Osteoblast (primary cell): ENCODE results near the gene MLH3. TPM values are rescaled to one million over a fixed set of nuclear protein-coding genes. Genes with fewer than 3 reads are reported as not detected.
A peak's percentile ranks its signal among the peaks of the same experiment; 100 is the strongest.

Experiments
- DNase-seq: peaks from one replicate; pipeline ENCODE4 v3.0.0; 2011; ENCODE audit warnings: low spot score, mixed read lengths; ENCODE audit not compliant: insufficient read length; ENCODE audit errors: missing footprints
- H2AFZ ChIP-seq: 2 replicates; pipeline ENCODE4 v1.6.0; 2011; ENCODE audit warnings: mild to moderate bottlenecking, low read length
- H3K27ac ChIP-seq: 2 replicates; pipeline ENCODE4 v1.5.1; 2011; ENCODE audit warnings: mild to moderate bottlenecking, low read depth, low read length, moderate library complexity
- H3K27me3 ChIP-seq: 2 replicates; pipeline ENCODE4 v1.6.0; 2012; ENCODE audit warnings: mild to moderate bottlenecking, control low read depth, inconsistent platforms, low read length, moderate library complexity; ENCODE audit not compliant: insufficient read depth
- H3K36me3 ChIP-seq: 2 replicates; pipeline ENCODE4 v1.5.1; 2011; ENCODE audit warnings: mild to moderate bottlenecking, low read length, control low read depth, moderate library complexity; ENCODE audit not compliant: insufficient read depth
- H3K4me1 ChIP-seq: 2 replicates; pipeline ENCODE4 v1.5.1; 2011; ENCODE audit warnings: mild to moderate bottlenecking, low read length, control low read depth, moderate library complexity; ENCODE audit not compliant: insufficient read depth
- H3K4me2 ChIP-seq: 2 replicates; pipeline ENCODE4 v1.6.0; 2011; ENCODE audit warnings: mild to moderate bottlenecking, low read length; ENCODE audit not compliant: insufficient read depth
- H3K4me3 ChIP-seq: fragments of 200-600 bp; sonication (generic); 3 replicates; pipeline ENCODE4 v1.5.1; 2012; ENCODE audit warnings: mild to moderate bottlenecking, low read length, inconsistent platforms; ENCODE audit not compliant: insufficient read depth
- H3K79me2 ChIP-seq: 2 replicates; pipeline ENCODE4 v1.6.0; 2012; ENCODE audit warnings: mild to moderate bottlenecking, low read length, control low read depth, inconsistent platforms; ENCODE audit not compliant: insufficient read depth
- H3K9me3 ChIP-seq: 2 replicates; pipeline ENCODE4 v1.5.1; 2011; ENCODE audit warnings: low read depth, low read length, control low read depth
- H4K20me1 ChIP-seq: 2 replicates; pipeline ENCODE4 v1.6.0; 2012; ENCODE audit warnings: mild to moderate bottlenecking, low read length, control low read depth; ENCODE audit not compliant: insufficient read depth
- CTCF ChIP-seq: IDR thresholded peaks from 2 replicates; pipeline ENCODE4 v1.5.1; 2011; ENCODE audit warnings: mild to moderate bottlenecking, low read depth, low read length, moderate library complexity; ENCODE audit errors: extremely low read depth
- total RNA-seq: library from RNA; depleted of rRNA; stranded (reverse); fragments of >200 nt; gene quantifications from 2 replicates; pipeline ENCODE4 v1.2.3, GENCODE V29; 2012

Gene MLH3
- total RNA-seq, 1 donor: 40.5 TPM

- no peak overlapping the region for H3K27ac ChIP-seq
- no peaks in the 10 kb centered on the region for H3K27me3 ChIP-seq
- no peaks in the 10 kb centered on the region for H3K9me3 ChIP-seq
Observed at GRCh38 chr14:74984236-74985027, 66.8 kb downstream of the MLH3 start.

GRCh38 chr14:74983343-74983742 is 67.9 kb downstream of the MLH3 start:
- no peak overlapping the region for H3K4me3 ChIP-seq
- H2AFZ ChIP-seq: no peak overlapping the region
- no peak overlapping the region for H3K4me2 ChIP-seq
- peaks cover 54% of the 10 kb centered on the region for H3K4me1 ChIP-seq
- no peaks in the 10 kb centered on the region for H4K20me1 ChIP-seq
- no peaks in the 10 kb centered on the region for H3K36me3 ChIP-seq
- no peaks in the 10 kb centered on the region for H3K79me2 ChIP-seq
- H3K27ac ChIP-seq: no peak overlapping the region
- no peaks in the 10 kb centered on the region for H3K9me3 ChIP-seq
- no peak for TF ChIP-seq CTCF
- DNase-seq: no peak
- H3K27me3 ChIP-seq: no peaks in the 10 kb centered on the region

More at GRCh38 chr14:74984236-74985027, 66.8 kb downstream of the MLH3 start:
- peaks cover 47% of the 10 kb centered on the region for H3K4me1 ChIP-seq
- no peak for TF ChIP-seq CTCF
- H3K4me3 ChIP-seq: no peak overlapping the region
- H4K20me1 ChIP-seq: no peaks in the 10 kb centered on the region
- H3K36me3 ChIP-seq: no peaks in the 10 kb centered on the region
- H2AFZ ChIP-seq: peak overlapping the region; percentile 64
- H3K79me2 ChIP-seq: no peaks in the 10 kb centered on the region
- H3K4me2 ChIP-seq: peak overlapping the region; percentile 6
- DNase-seq: peak; percentile 45

GRCh38 chr14:74982661-74983060 is 68.6 kb downstream of the MLH3 start:
- H3K27ac ChIP-seq: no peak overlapping the region
- H3K4me3 ChIP-seq: no peak overlapping the region
- H3K79me2 ChIP-seq: no peaks in the 10 kb centered on the region
- no peaks in the 10 kb centered on the region for H3K27me3 ChIP-seq
- no peak for DNase-seq
- H3K4me1 ChIP-seq: peaks cover 51% of the 10 kb centered on the region
- no peak overlapping the region for H3K4me2 ChIP-seq
- no peaks in the 10 kb centered on the region for H4K20me1 ChIP-seq
- TF ChIP-seq CTCF: no peak
- H3K36me3 ChIP-seq: no peaks in the 10 kb centered on the region
- no peak overlapping the region for H2AFZ ChIP-seq
- H3K9me3 ChIP-seq: no peaks in the 10 kb centered on the region

- no peak for TF ChIP-seq CTCF
- no peaks in the 10 kb centered on the region for H3K36me3 ChIP-seq
- H3K27ac ChIP-seq: peak overlapping the region; percentile 65
- H3K4me1 ChIP-seq: peaks cover 51% of the 10 kb centered on the region
- DNase-seq: no peak
- H3K9me3 ChIP-seq: no peaks in the 10 kb centered on the region
- H3K4me3 ChIP-seq: no peak overlapping the region
- H3K79me2 ChIP-seq: no peaks in the 10 kb centered on the region
- no peaks in the 10 kb centered on the region for H4K20me1 ChIP-seq
- peak overlapping the region; percentile 88 for H2AFZ ChIP-seq
- no peaks in the 10 kb centered on the region for H3K27me3 ChIP-seq
- H3K4me2 ChIP-seq: peak overlapping the region; percentile 60
Observed at GRCh38 chr14:74981833-74982232, 69.4 kb downstream of the MLH3 start.
